ENCODE measurements around the gene CNTNAP2.

- TF ChIP-seq POLR2AphosphoS5 (IDR thresholded peaks at IDR 0.05; ENCODE audit: low read depth, low read length) (no peak), POLR2A (IDR thresholded peaks at IDR 0.05; ENCODE audit: low read depth, low read length) (no peak)
Observed at GRCh38 chr7:147990079-147990478, 1873.5 kb downstream of the CNTNAP2 start.
